ENCODE data around the gene TMEM208.

The TMEM208 gene

GRCh38 chr16:67254801-67255552 lies 28.0 kb downstream of the TMEM208 start:
- no peak for DNase-seq (ENCODE audit: low read depth)
- no peak overlapping the region for H3K4me3 ChIP-seq (ENCODE audit: low read depth, low read length)
- no peak for TF ChIP-seq CTCF (conservative IDR thresholded peaks at IDR 0.05; ENCODE audit: low read depth, low read length)

- no peak for DNase-seq (ENCODE audit: low read depth)
- H3K4me3 ChIP-seq (ENCODE audit: low read depth, low read length), result no peak overlapping the region
- no peak for TF ChIP-seq CTCF (conservative IDR thresholded peaks at IDR 0.05; ENCODE audit: low read depth, low read length)
These were observed 28.8 kb downstream of the TMEM208 start for GRCh38 chr16:67255553-67256221.

- H3K4me3 ChIP-seq (ENCODE audit: low read depth, low read length), result no peak overlapping the region
- DNase-seq (ENCODE audit: low read depth), result no peak
- no peak for TF ChIP-seq CTCF (conservative IDR thresholded peaks at IDR 0.05; ENCODE audit: low read depth, low read length)
These were observed 29.8 kb downstream of the TMEM208 start for GRCh38 chr16:67256701-67257230.

- no peak for TF ChIP-seq CTCF (conservative IDR thresholded peaks at IDR 0.05; ENCODE audit: low read depth, low read length)
- no peak overlapping the region for H3K4me3 ChIP-seq (ENCODE audit: low read depth, low read length)
- DNase-seq (ENCODE audit: low read depth), result no peak
These were observed 30.7 kb downstream of the TMEM208 start for GRCh38 chr16:67257486-67258160.

- no peak overlapping the region for H3K4me3 ChIP-seq (ENCODE audit: low read depth, low read length)
- TF ChIP-seq CTCF (conservative IDR thresholded peaks at IDR 0.05; ENCODE audit: low read depth, low read length), result no peak
These were observed 31.4 kb downstream of the TMEM208 start for GRCh38 chr16:67258161-67258835.

GRCh38 chr16:67259705-67260104 lies 32.8 kb downstream of the TMEM208 start:
- no peak overlapping the region for H3K4me3 ChIP-seq (ENCODE audit: low read depth, low read length)
- no peak for DNase-seq (ENCODE audit: low read depth)
- TF ChIP-seq CTCF (conservative IDR thresholded peaks at IDR 0.05; ENCODE audit: low read depth, low read length), result no peak

More at GRCh38 chr16:67258161-67258835, 31.4 kb downstream of the TMEM208 start:
- no peak for DNase-seq (ENCODE audit: low read depth)

Data from choroid plexus epithelial cell (primary cell).